SKM-1 treated with dmso at 0.1 percent for 144 hours (cell line): Measurements from ENCODE around the gene RCSD1.

ENCODE experiments used
- DNase-seq: peaks from one replicate; lab custom pipeline; 2025; ENCODE audit not compliant: unreplicated experiment; lab: John Stamatoyannopoulos, UW

The RCSD1 gene

GRCh38 chr1:167640051-167640450 lies 10.0 kb downstream of the RCSD1 start:
- no peak for DNase-seq

GRCh38 chr1:167641786-167642500 lies 11.9 kb downstream of the RCSD1 start:
- no peak for DNase-seq

GRCh38 chr1:167642501-167642826 lies 12.4 kb downstream of the RCSD1 start:
- DNase-seq: no peak

GRCh38 chr1:167643441-167643840 lies 13.4 kb downstream of the RCSD1 start:
- no peak for DNase-seq

- DNase-seq: no peak
Measured at GRCh38 chr1:167644551-167644950, 14.5 kb downstream of the RCSD1 start.

GRCh38 chr1:167645140-167645541 lies 15.1 kb downstream of the RCSD1 start:
- DNase-seq: no peak

GRCh38 chr1:167645625-167646414 lies 15.8 kb downstream of the RCSD1 start:
- DNase-seq: no peak

- no peak for DNase-seq
Measured at GRCh38 chr1:167648252-167648849, 18.3 kb downstream of the RCSD1 start.

- DNase-seq: peak; percentile 66
Measured at GRCh38 chr1:167648978-167649744, 19.1 kb downstream of the RCSD1 start.

GRCh38 chr1:167650269-167651160 lies 20.5 kb downstream of the RCSD1 start:
- peak; percentile 85 for DNase-seq

GRCh38 chr1:167651161-167651693 lies 21.2 kb downstream of the RCSD1 start:
- DNase-seq: no peak

GRCh38 chr1:167654975-167655575 lies 25.0 kb downstream of the RCSD1 start:
- no peak for DNase-seq

GRCh38 chr1:167656657-167657056 lies 26.6 kb downstream of the RCSD1 start:
- DNase-seq: no peak

- DNase-seq: no peak
Measured at GRCh38 chr1:167658574-167659328, 28.7 kb downstream of the RCSD1 start.

GRCh38 chr1:167659450-167659849 lies 29.4 kb downstream of the RCSD1 start:
- no peak for DNase-seq

- DNase-seq: no peak
Measured at GRCh38 chr1:167659881-167660280, 29.8 kb downstream of the RCSD1 start.

GRCh38 chr1:167661527-167662426 lies 31.7 kb downstream of the RCSD1 start:
- no peak for DNase-seq
